ENCODE results near the gene VSTM4. TPM values are rescaled to one million over a fixed set of nuclear protein-coding genes. Genes with fewer than 3 reads are reported as not detected.

Gene VSTM4
- polyA plus RNA-seq, 1 of the 3 experiments (the other 2 are of a cell fraction), result 0.39 TPM

GRCh38 chr10:48999346-48999745, 116.0 kb downstream of the VSTM4 start:
- TF ChIP-seq, protein P1, sequence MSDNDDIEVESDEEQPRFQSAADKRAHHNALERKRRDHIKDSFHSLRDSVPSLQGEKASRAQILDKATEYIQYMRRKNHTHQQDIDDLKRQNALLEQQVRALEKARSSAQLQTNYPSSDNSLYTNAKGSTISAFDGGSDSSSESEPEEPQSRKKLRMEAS (IDR thresholded peaks at IDR 0.05; ENCODE audit: low read depth), result no peak
- TF ChIP-seq FOXM1 (IDR thresholded peaks at IDR 0.05; ENCODE audit: low read depth) (no peak), RAD21 (IDR thresholded peaks at IDR 0.05; ENCODE audit: low read length) (no peak), GATA2 (CRISPR knock-in tag; IDR thresholded peaks at IDR 0.05) (no peak), RCOR1 (IDR thresholded peaks at IDR 0.05; ENCODE audit: low read length) (no peak), JUND (IDR thresholded peaks at IDR 0.05) (no peak), IRF3 (IDR thresholded peaks at IDR 0.05; ENCODE audit: low read depth, low read length) (no peak), FOXJ3 (CRISPR knock-in tag; IDR thresholded peaks at IDR 0.05) (no peak), CTCF (IDR thresholded peaks at IDR 0.05) (no peak), ELF1 (IDR thresholded peaks at IDR 0.05) (no peak), NRF1 (IDR thresholded peaks at IDR 0.05; ENCODE audit: low read depth, low read length) (no peak), FOSL2 (IDR thresholded peaks at IDR 0.05; ENCODE audit: borderline replicate concordance, low read depth) (no peak), EP300 (IDR thresholded peaks at IDR 0.05; ENCODE audit: borderline replicate concordance in 1 of 2, low read depth in 1 of 2, low read length in 1 of 2) (no peak), RXRA (IDR thresholded peaks at IDR 0.05; ENCODE audit: borderline replicate concordance, low read depth) (no peak), MXI1 (IDR thresholded peaks at IDR 0.05; ENCODE audit: low read depth, low read length) (no peak), TAF1 (IDR thresholded peaks at IDR 0.05; ENCODE audit: borderline replicate concordance, low read depth, low read length) (no peak), USF2 (IDR thresholded peaks at IDR 0.05; ENCODE audit: borderline replicate concordance, low read depth, low read length) (no peak), RFX5 (IDR thresholded peaks at IDR 0.05; ENCODE audit: low read length) (no peak)
- TF ChIP-seq, protein P2, sequence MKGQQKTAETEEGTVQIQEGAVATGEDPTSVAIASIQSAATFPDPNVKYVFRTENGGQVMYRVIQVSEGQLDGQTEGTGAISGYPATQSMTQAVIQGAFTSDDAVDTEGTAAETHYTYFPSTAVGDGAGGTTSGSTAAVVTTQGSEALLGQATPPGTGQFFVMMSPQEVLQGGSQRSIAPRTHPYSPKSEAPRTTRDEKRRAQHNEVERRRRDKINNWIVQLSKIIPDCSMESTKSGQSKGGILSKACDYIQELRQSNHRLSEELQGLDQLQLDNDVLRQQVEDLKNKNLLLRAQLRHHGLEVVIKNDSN (IDR thresholded peaks at IDR 0.05; ENCODE audit: borderline replicate concordance, low read depth), result no peak
- 41% methylated on average over 2 of the region's 2 CpGs for WGBS (ENCODE audit: low lambda C conversion rate)
- Histone ChIP-seq H3K4me3 (ENCODE audit: low read depth in 2 of 2, low read length in 1 of 2) (no peak overlapping the region), H3K9me3 (no peaks in the 10 kb centered on the region), H3K9ac (no peak overlapping the region), H4K20me1 (ENCODE audit: insufficient read depth) (no peaks in the 10 kb centered on the region), H3K79me2 (ENCODE audit: insufficient read depth) (no peaks in the 10 kb centered on the region), H3F3A (replicated peaks; ENCODE audit: insufficient read depth) (no peaks in the 10 kb centered on the region), H3K36me3 (replicated peaks in 1 of 2; ENCODE audit: control insufficient read depth in 1 of 2, insufficient read depth in 2 of 2, low read length in 1 of 2) (no peaks in the 10 kb centered on the region), H3K4me1 (ENCODE audit: control insufficient read depth in 1 of 2, insufficient read depth in 2 of 2, low read depth in 1 of 2, low read length in 1 of 2) (peaks cover 0 to 18% of the 10 kb centered on the region in 2 experiments; a peak in 1 of 4 replicates), H2AFZ (ENCODE audit: low read depth) (no peak overlapping the region), H3K27ac (ENCODE audit: low read depth in 2 of 2, low read length in 1 of 2) (no peak overlapping the region), H3K4me2 (no peak overlapping the region), H3K27me3 (ENCODE audit: insufficient read depth) (no peaks in the 10 kb centered on the region), H3K9me2 (no peaks in the 10 kb centered on the region)
- POLR2A ChIA-PET, result interaction anchor here (0.6 kb wide), 1 partner anchor 9 kb away, joined by 5 read pairs; no protein-coding TSS in a partner anchor
- no peak for DNase-seq
- CTCF ChIA-PET, result interaction anchor here (0.9 kb wide), 1 partner anchor 17 kb away, joined by 3 read pairs; no protein-coding TSS in a partner anchor
